Cardiac fibroblast (primary cell): ENCODE measurements around the gene PAX5.

Source experiments
- DNase-seq, 2 donors: peaks; one replicate each; pipeline versions ENCODE4 v3.0.0 to v3.0.0-alpha.2; 2010; ENCODE audit warnings: low read depth in 2 of 2
- H3K4me3 ChIP-seq, 2 donors: replicated peaks in 1 of 2; 1 replicate in 1 of 2; 2 replicates in 1 of 2; pipeline ENCODE4 v1.5.1; 2011; ENCODE audit warnings: low read depth in 2 of 2, low read length in 2 of 2, mild to moderate bottlenecking in 2 of 2, moderate library complexity in 1 of 2
- CTCF ChIP-seq: IDR thresholded peaks from one replicate; pipeline ENCODE4 v1.5.1; 2011; ENCODE audit warnings: low read depth, mild to moderate bottlenecking, low read length, inconsistent platforms

The PAX5 gene

GRCh38 chr9:36939655-36940499, 94.2 kb downstream of the PAX5 start:
- no peak for TF ChIP-seq CTCF
- no peak overlapping the region for H3K4me3 ChIP-seq
- DNase-seq = no peak

GRCh38 chr9:36939214-36939613, 94.9 kb downstream of the PAX5 start:
- H3K4me3 ChIP-seq = no peak overlapping the region
- DNase-seq = no peak
- no peak for TF ChIP-seq CTCF

GRCh38 chr9:36938617-36939016, 95.5 kb downstream of the PAX5 start:
- TF ChIP-seq CTCF = no peak
- H3K4me3 ChIP-seq = no peak overlapping the region
- no peak for DNase-seq

- no peak for DNase-seq
- TF ChIP-seq CTCF = no peak
- H3K4me3 ChIP-seq = no peak overlapping the region
Observed at GRCh38 chr9:36937951-36938350, 96.1 kb downstream of the PAX5 start.

GRCh38 chr9:36937346-36937745, 96.7 kb downstream of the PAX5 start:
- DNase-seq = no peak
- no peak for TF ChIP-seq CTCF
- H3K4me3 ChIP-seq = no peak overlapping the region

- no peak for DNase-seq
- no peak overlapping the region for H3K4me3 ChIP-seq
- no peak for TF ChIP-seq CTCF
Observed at GRCh38 chr9:36936498-36936831, 97.6 kb downstream of the PAX5 start.
